ENCODE results near the gene CDC16.
"Not testable (repeated sequence)": the region's sequence is repeated elsewhere in the genome, so short reads cannot be mapped to it uniquely, and the experiment has no call there.

Gene CDC16

GRCh38 chr13:114234645-114235421 lies at the start of gene CDC16:
Gene CDC16, plus strand, starts transcription at chr13:114234897. Its CDS starts 188 bp downstream, at chr13:114235085.
- Mint-ChIP-seq H3K4me1 (ENCODE audit: low read depth) (peaks cover 28% of the 10 kb centered on the region), H3K4me3 (peak within 1 kb of the TSS; percentile 86), H3K27me3 (ENCODE audit: low read depth) (peaks cover 11% of the 10 kb centered on the region), H3K36me3 (ENCODE audit: low read depth) (peaks cover 21% of the 10 kb centered on the region), H3K27ac (peak within 1 kb of the TSS; percentile 64), H3K9me3 (no peaks in the 10 kb centered on the region)

GRCh38 chr13:114185182-114185971 lies 49.3 kb upstream of the CDC16 start:
- Mint-ChIP-seq H3K27ac (no peak overlapping the region), H3K27me3 (ENCODE audit: low read depth) (peaks cover 28% of the 10 kb centered on the region), H3K36me3 (ENCODE audit: low read depth) (peaks cover 12% of the 10 kb centered on the region), H3K4me3 (no peak overlapping the region), H3K9me3 (peaks cover 29% of the 10 kb centered on the region), H3K4me1 (ENCODE audit: low read depth) (peaks cover 1% of the 10 kb centered on the region)

GRCh38 chr13:114194853-114195252 lies 39.8 kb upstream of the CDC16 start:
- no peak overlapping the region for H3K27ac Mint-ChIP-seq
- H3K4me3 Mint-ChIP-seq: no peak overlapping the region
- peaks cover 32% of the 10 kb centered on the region for H3K27me3 Mint-ChIP-seq (ENCODE audit: low read depth)
- H3K36me3 Mint-ChIP-seq (ENCODE audit: low read depth): peaks cover 1% of the 10 kb centered on the region
- peaks cover 6% of the 10 kb centered on the region for H3K9me3 Mint-ChIP-seq
- H3K4me1 Mint-ChIP-seq (ENCODE audit: low read depth): peaks cover 14% of the 10 kb centered on the region

- no peak overlapping the region for H3K27ac Mint-ChIP-seq
- peaks cover 1% of the 10 kb centered on the region for H3K36me3 Mint-ChIP-seq (ENCODE audit: low read depth)
- H3K4me1 Mint-ChIP-seq (ENCODE audit: low read depth): peaks cover 14% of the 10 kb centered on the region
Measured at GRCh38 chr13:114196629-114197028, 38.1 kb upstream of the CDC16 start.

GRCh38 chr13:114198556-114198955 lies 36.1 kb upstream of the CDC16 start:
- Mint-ChIP-seq H3K9me3 (no peaks in the 10 kb centered on the region), H3K27ac (no peak overlapping the region), H3K27me3 (ENCODE audit: low read depth) (peaks cover 13% of the 10 kb centered on the region), H3K4me1 (ENCODE audit: low read depth) (peaks cover 22% of the 10 kb centered on the region), H3K4me3 (no peak overlapping the region), H3K36me3 (ENCODE audit: low read depth) (peaks cover 4% of the 10 kb centered on the region)

More at GRCh38 chr13:114196629-114197028, 38.1 kb upstream of the CDC16 start:
- H3K27me3 Mint-ChIP-seq (ENCODE audit: low read depth): peaks cover 19% of the 10 kb centered on the region
- H3K4me3 Mint-ChIP-seq: no peak overlapping the region
- no peaks in the 10 kb centered on the region for H3K9me3 Mint-ChIP-seq

GRCh38 chr13:114199526-114199925 lies 35.2 kb upstream of the CDC16 start:
- not testable (repeated sequence) for H3K9me3 Mint-ChIP-seq; H3K27ac Mint-ChIP-seq; H3K4me3 Mint-ChIP-seq; H3K36me3 Mint-ChIP-seq (ENCODE audit: low read depth)
- Mint-ChIP-seq H3K27me3 (ENCODE audit: low read depth) (peaks cover 13% of the 10 kb centered on the region), H3K4me1 (ENCODE audit: low read depth) (peaks cover 17% of the 10 kb centered on the region)

- Mint-ChIP-seq H3K27me3 (ENCODE audit: low read depth) (peaks cover 12% of the 10 kb centered on the region), H3K27ac (no peak overlapping the region), H3K36me3 (ENCODE audit: low read depth) (peaks cover 4% of the 10 kb centered on the region), H3K4me3 (no peak overlapping the region), H3K9me3 (no peaks in the 10 kb centered on the region), H3K4me1 (ENCODE audit: low read depth) (peaks cover 15% of the 10 kb centered on the region)
Measured at GRCh38 chr13:114199954-114200353, 34.7 kb upstream of the CDC16 start.

GRCh38 chr13:114200399-114200911 lies 34.2 kb upstream of the CDC16 start:
- H3K4me3 Mint-ChIP-seq: no peak overlapping the region
- H3K36me3 Mint-ChIP-seq (ENCODE audit: low read depth): peaks cover 4% of the 10 kb centered on the region
- H3K27me3 Mint-ChIP-seq (ENCODE audit: low read depth): peaks cover 7% of the 10 kb centered on the region
- no peak overlapping the region for H3K27ac Mint-ChIP-seq
- no peaks in the 10 kb centered on the region for H3K9me3 Mint-ChIP-seq
- H3K4me1 Mint-ChIP-seq (ENCODE audit: low read depth): peaks cover 11% of the 10 kb centered on the region

GRCh38 chr13:114202581-114202980 lies 32.1 kb upstream of the CDC16 start:
- no peak overlapping the region for H3K4me3 Mint-ChIP-seq
- H3K27me3 Mint-ChIP-seq (ENCODE audit: low read depth): no peaks in the 10 kb centered on the region
- H3K9me3 Mint-ChIP-seq: peaks cover 6% of the 10 kb centered on the region
- no peak overlapping the region for H3K27ac Mint-ChIP-seq
- peaks cover 6% of the 10 kb centered on the region for H3K36me3 Mint-ChIP-seq (ENCODE audit: low read depth)
- H3K4me1 Mint-ChIP-seq (ENCODE audit: low read depth): peaks cover 11% of the 10 kb centered on the region

GRCh38 chr13:114203536-114203935 lies 31.2 kb upstream of the CDC16 start:
- Mint-ChIP-seq H3K9me3 (peaks cover 6% of the 10 kb centered on the region), H3K36me3 (ENCODE audit: low read depth) (peaks cover 6% of the 10 kb centered on the region)

GRCh38 chr13:114204894-114205293 lies 29.8 kb upstream of the CDC16 start:
- no peaks in the 10 kb centered on the region for H3K27me3 Mint-ChIP-seq (ENCODE audit: low read depth)
- H3K9me3 Mint-ChIP-seq: peaks cover 6% of the 10 kb centered on the region
- H3K4me3 Mint-ChIP-seq: no peak overlapping the region
- peaks cover 11% of the 10 kb centered on the region for H3K4me1 Mint-ChIP-seq (ENCODE audit: low read depth)
- no peak overlapping the region for H3K27ac Mint-ChIP-seq
- peaks cover 6% of the 10 kb centered on the region for H3K36me3 Mint-ChIP-seq (ENCODE audit: low read depth)

More at GRCh38 chr13:114203536-114203935, 31.2 kb upstream of the CDC16 start:
- Mint-ChIP-seq H3K4me1 (ENCODE audit: low read depth) (peaks cover 11% of the 10 kb centered on the region), H3K27ac (no peak overlapping the region), H3K27me3 (ENCODE audit: low read depth) (no peaks in the 10 kb centered on the region), H3K4me3 (no peak overlapping the region)

GRCh38 chr13:114208134-114208533 lies 26.6 kb upstream of the CDC16 start:
- no peak overlapping the region for H3K4me3 Mint-ChIP-seq
- peaks cover 6% of the 10 kb centered on the region for H3K4me1 Mint-ChIP-seq (ENCODE audit: low read depth)
- no peak overlapping the region for H3K27ac Mint-ChIP-seq
- peaks cover 6% of the 10 kb centered on the region for H3K9me3 Mint-ChIP-seq
- peaks cover 2% of the 10 kb centered on the region for H3K36me3 Mint-ChIP-seq (ENCODE audit: low read depth)
- peaks cover 15% of the 10 kb centered on the region for H3K27me3 Mint-ChIP-seq (ENCODE audit: low read depth)

- Mint-ChIP-seq H3K27me3 (ENCODE audit: low read depth) (peaks cover 40% of the 10 kb centered on the region), H3K9me3 (peaks cover under 1% of the 10 kb centered on the region), H3K27ac (peak overlapping the region; percentile 24), H3K36me3 (ENCODE audit: low read depth) (no peaks in the 10 kb centered on the region), H3K4me1 (ENCODE audit: low read depth) (peaks cover 5% of the 10 kb centered on the region), H3K4me3 (no peak overlapping the region)
Measured at GRCh38 chr13:114211446-114212157, 23.1 kb upstream of the CDC16 start.

- Mint-ChIP-seq H3K9me3 (no peaks in the 10 kb centered on the region), H3K4me1 (ENCODE audit: low read depth) (peaks cover 5% of the 10 kb centered on the region), H3K27ac (no peak overlapping the region), H3K36me3 (ENCODE audit: low read depth) (no peaks in the 10 kb centered on the region), H3K4me3 (no peak overlapping the region), H3K27me3 (ENCODE audit: low read depth) (peaks cover 44% of the 10 kb centered on the region)
Measured at GRCh38 chr13:114212158-114212495, 22.6 kb upstream of the CDC16 start.
